NCI-H1417 (cell line): ENCODE measurements around the gene APOL2.
"Not testable (repeated sequence)": the region's sequence is repeated elsewhere in the genome, so short reads cannot be mapped to it uniquely, and the experiment has no call there.

Source experiments
- DNase-seq, 3 experiments: peaks; one replicate each; lab custom pipeline; 2025; lab: John Stamatoyannopoulos, UW

Gene APOL2

GRCh38 chr22:36221799-36222751 is 17.3 kb downstream of the APOL2 start:
- peak in 2 of 3 experiments; percentile 8 to 58 for DNase-seq

- peak in 2 of 3 experiments; percentile 24 to 52 for DNase-seq
Observed at GRCh38 chr22:36220451-36220921, 18.8 kb downstream of the APOL2 start.

- no peak for DNase-seq
Observed at GRCh38 chr22:36218648-36219193, 20.6 kb downstream of the APOL2 start.

- no peak for DNase-seq
Observed at GRCh38 chr22:36215981-36216380, 23.3 kb downstream of the APOL2 start.

GRCh38 chr22:36213586-36213985 is 25.7 kb downstream of the APOL2 start:
- DNase-seq = no peak

GRCh38 chr22:36212901-36213300 is 26.4 kb downstream of the APOL2 start:
- no peak for DNase-seq

GRCh38 chr22:36211237-36211861 is 28.0 kb downstream of the APOL2 start:
- DNase-seq = peak in 2 of 3 experiments; percentile 8 to 49

- DNase-seq = no peak
Observed at GRCh38 chr22:36210224-36210623, 29.1 kb downstream of the APOL2 start.

- DNase-seq = not testable (repeated sequence)
Observed at GRCh38 chr22:36209488-36209908, 29.8 kb downstream of the APOL2 start.

GRCh38 chr22:36208914-36209313 is 30.4 kb downstream of the APOL2 start:
- DNase-seq = no peak

- no peak for DNase-seq
Observed at GRCh38 chr22:36208162-36208765, 31.1 kb downstream of the APOL2 start.

GRCh38 chr22:36206255-36206654 is 33.1 kb downstream of the APOL2 start:
- DNase-seq = no peak

GRCh38 chr22:36205573-36205972 is 33.8 kb downstream of the APOL2 start:
- DNase-seq = not testable (repeated sequence)

GRCh38 chr22:36204632-36205015 is 34.7 kb downstream of the APOL2 start:
- DNase-seq = peak in 2 of 3 experiments; percentile 8 to 33

GRCh38 chr22:36204001-36204631 is 35.2 kb downstream of the APOL2 start:
- DNase-seq = peak in 2 of 3 experiments; percentile 10 to 33

- peak in 2 of 3 experiments; percentile 63 to 87 for DNase-seq
Observed at GRCh38 chr22:36203441-36203840, 35.9 kb downstream of the APOL2 start.

GRCh38 chr22:36202906-36203305 is 36.4 kb downstream of the APOL2 start:
- peak in 2 of 3 experiments; percentile 68 to 83 for DNase-seq

GRCh38 chr22:36201630-36202319 is 37.6 kb downstream of the APOL2 start, which contains the start of gene APOL4:
APOL4 (minus strand) TSS chr22:36201809; CDS start chr22:36201734, 75 bp downstream.
- DNase-seq = peak in 1 of 3 experiments; percentile 2

GRCh38 chr22:36201025-36201424 is 38.3 kb downstream of the APOL2 start:
- DNase-seq = not testable (repeated sequence)

GRCh38 chr22:36199001-36199551 is 40.3 kb downstream of the APOL2 start:
- no peak for DNase-seq
